OCI-LY1 (cell line): ENCODE data around the gene CHCHD6.

Experiments used
- CTCF ChIP-seq: fragments of 200-600 bp; sonication (generic), shearing (Covaris generic); IDR thresholded peaks from 2 replicates; pipeline ENCODE4 v1.5.1; 2017; ENCODE audit warnings: mild to moderate bottlenecking, antibody characterized with exemption, low read length, moderate library complexity, mixed read lengths
- EZH2 ChIP-seq: fragments of 200-600 bp; sonication (generic), shearing (Covaris generic); IDR thresholded peaks from 2 replicates; pipeline ENCODE4 v1.8.0; 2017; ENCODE audit warnings: borderline replicate concordance, mixed run types, mild to moderate bottlenecking, antibody characterized with exemption, low read length, moderate library complexity, mixed read lengths

- TF ChIP-seq CTCF (no peak), EZH2 (no peak)
Measured at GRCh38 chr3:127001486-127002194, 297.6 kb downstream of the CHCHD6 start.
